ENCODE data around the gene SPINK2. TPM values are rescaled to one million over a fixed set of nuclear protein-coding genes. Genes with fewer than 3 reads are reported as not detected.

SPINK2 gene, protein sequence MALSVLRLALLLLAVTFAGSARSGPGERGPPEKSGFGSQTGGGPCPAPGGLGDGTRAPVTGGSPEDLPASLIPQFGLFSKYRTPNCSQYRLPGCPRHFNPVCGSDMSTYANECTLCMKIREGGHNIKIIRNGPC
- 0.19 TPM for total RNA-seq (2013)
- polyA plus RNA-seq: not detected
- polyA minus RNA-seq: not detected in 2 replicates
- total RNA-seq: 0 to 0.90 (median 0.05) reads per million in 11 experiments

DNA sequence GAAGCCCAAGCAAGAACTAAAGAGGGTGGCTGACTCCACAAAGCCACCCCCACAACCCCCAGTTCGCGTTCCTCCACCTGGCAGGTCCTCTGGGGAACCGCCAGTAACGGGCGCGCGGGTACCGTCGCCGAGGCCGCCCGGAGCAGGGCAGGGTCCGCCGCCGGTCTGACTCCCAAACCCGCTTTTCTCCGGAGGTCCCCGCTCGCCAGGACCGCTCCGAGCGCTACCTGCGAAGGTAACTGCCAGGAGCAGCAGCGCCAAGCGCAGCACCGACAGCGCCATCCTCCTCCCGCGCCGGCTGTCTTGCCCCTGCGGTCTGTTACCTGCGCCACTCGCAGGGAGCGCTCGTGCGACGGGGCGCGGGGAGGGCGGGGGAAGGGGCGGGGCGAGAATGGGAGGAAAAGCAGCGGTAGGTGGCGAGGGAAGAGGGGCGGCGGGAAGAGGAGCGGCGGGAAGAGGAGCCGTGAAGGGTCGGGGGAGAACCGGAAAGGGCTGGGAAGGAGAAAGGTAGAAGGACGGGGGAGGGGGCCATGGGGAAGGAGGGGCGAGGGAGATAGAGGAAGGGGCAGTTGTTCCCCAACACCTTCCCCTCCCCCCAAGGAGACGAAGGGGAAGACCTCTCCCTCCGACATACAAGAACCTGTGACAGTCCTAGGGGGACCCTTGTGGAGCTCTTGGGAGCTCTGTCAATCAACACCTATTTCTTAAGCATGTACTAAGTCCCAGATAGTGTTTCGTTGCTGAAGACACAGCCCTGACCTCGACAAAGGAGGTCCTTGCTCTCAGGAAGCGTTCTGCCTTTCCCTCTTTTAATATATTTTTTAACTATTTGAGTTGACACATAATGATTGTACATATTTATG, at the start of gene SPINK2:
Gene SPINK2 (minus strand): TSS at position 321 of the 863 bp plus-strand sequence. CDS start 39 bp downstream, at position 282.
- Histone ChIP-seq H3K4me2 (replicated peaks; ENCODE audit: extremely low read depth, low read length, poor library complexity, severe bottlenecking) (peak within 1 kb of the TSS; percentile 86), H2AFZ (ENCODE audit: insufficient read depth, low read depth, low read length, poor library complexity, severe bottlenecking) (peak within 1 kb of the TSS; percentile 63), H3K27ac (ENCODE audit: low read depth in 1 of 2, low read length in 2 of 2) (no peak within 1 kb of the TSS), H3K4me3 (replicated peaks in 1 of 3; ENCODE audit: low read depth in 2 of 3, low read length in 3 of 3) (peak within 1 kb of the TSS; percentile 35 to 73 (median 48)), H3K9me3 (replicated peaks in 1 of 2; ENCODE audit: control insufficient read depth in 1 of 2, insufficient read depth in 1 of 2, low read length in 2 of 2) (no peaks in the 10 kb centered on the region), H3K9ac (ENCODE audit: insufficient read depth, low read length, poor library complexity, severe bottlenecking) (peak within 1 kb of the TSS; percentile 8), H3K79me2 (ENCODE audit: insufficient read depth, low read length) (no peaks in the 10 kb centered on the region), H3K27me3 (ENCODE audit: control insufficient read depth in 2 of 2, insufficient read depth in 2 of 2, low read length in 2 of 2) (peaks cover 19 to 22% of the 10 kb centered on the region in 2 donors), H3K4me1 (ENCODE audit: control insufficient read depth in 1 of 2, insufficient read depth in 2 of 2, low read length in 2 of 2) (peaks cover 20 to 22% of the 10 kb centered on the region in 2 donors), H4K20me1 (ENCODE audit: insufficient read depth, low read length) (no peaks in the 10 kb centered on the region), H3K36me3 (replicated peaks in 1 of 2; ENCODE audit: control insufficient read depth in 1 of 2, insufficient read depth in 2 of 2, low read length in 2 of 2) (no peaks in the 10 kb centered on the region)
- Mint-ChIP-seq H3K27ac (no peak within 1 kb of the TSS), H3K4me3 (peak within 1 kb of the TSS; percentile 74 to 84), H3K4me1 (peaks cover 37% of the 10 kb centered on the region), H3K27me3 (ENCODE audit: low read depth in 3 of 3) (peaks cover 20 to 38% (median 26%) of the 10 kb centered on the region in 3 donors), H3K36me3 (peaks cover 0 to 6% of the 10 kb centered on the region in 2 donors), H3K9me3 (peaks cover 0 to 4% (median 0%) of the 10 kb centered on the region in 7 donors)
- under 1% methylated on average over 31 of the region's 58 CpGs for WGBS (ENCODE audit: insufficient coverage)
- intact Hi-C loops (cut with micrococcal nuclease): no loop called here
- peak in 1 of 3 donors; percentile 20 for DNase-seq
- TF ChIP-seq, protein P1, sequence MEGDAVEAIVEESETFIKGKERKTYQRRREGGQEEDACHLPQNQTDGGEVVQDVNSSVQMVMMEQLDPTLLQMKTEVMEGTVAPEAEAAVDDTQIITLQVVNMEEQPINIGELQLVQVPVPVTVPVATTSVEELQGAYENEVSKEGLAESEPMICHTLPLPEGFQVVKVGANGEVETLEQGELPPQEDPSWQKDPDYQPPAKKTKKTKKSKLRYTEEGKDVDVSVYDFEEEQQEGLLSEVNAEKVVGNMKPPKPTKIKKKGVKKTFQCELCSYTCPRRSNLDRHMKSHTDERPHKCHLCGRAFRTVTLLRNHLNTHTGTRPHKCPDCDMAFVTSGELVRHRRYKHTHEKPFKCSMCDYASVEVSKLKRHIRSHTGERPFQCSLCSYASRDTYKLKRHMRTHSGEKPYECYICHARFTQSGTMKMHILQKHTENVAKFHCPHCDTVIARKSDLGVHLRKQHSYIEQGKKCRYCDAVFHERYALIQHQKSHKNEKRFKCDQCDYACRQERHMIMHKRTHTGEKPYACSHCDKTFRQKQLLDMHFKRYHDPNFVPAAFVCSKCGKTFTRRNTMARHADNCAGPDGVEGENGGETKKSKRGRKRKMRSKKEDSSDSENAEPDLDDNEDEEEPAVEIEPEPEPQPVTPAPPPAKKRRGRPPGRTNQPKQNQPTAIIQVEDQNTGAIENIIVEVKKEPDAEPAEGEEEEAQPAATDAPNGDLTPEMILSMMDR (IDR thresholded peaks at IDR 0.05): no peak

DNA sequence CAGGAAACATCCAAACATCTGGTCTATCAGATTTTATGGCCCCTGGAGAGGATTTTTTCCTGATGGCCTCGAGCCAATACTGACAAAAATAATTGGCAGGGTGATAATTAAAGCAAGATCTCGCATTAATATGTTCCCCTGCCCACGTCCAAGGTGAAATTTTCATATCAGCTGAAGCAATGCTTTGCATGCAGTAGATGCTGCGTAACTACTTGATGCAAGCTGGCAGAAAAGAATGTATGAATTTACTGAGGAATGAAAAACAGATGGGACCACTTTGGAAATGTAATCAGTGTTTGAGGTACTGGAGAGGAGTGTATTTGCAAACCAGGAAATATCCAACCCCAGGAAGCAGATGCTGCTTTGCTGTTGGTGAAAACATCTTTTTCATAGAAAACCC, 49.4 kb upstream of the SPINK2 start:
- intact Hi-C loops (cut with micrococcal nuclease): no loop called here
- Mint-ChIP-seq H3K36me3 (no peaks in the 10 kb centered on the region), H3K27ac (no peak overlapping the region), H3K4me1 (peaks cover 14% of the 10 kb centered on the region), H3K9me3 (no peaks in the 10 kb centered on the region), H3K4me3 (no peak overlapping the region), H3K27me3 (ENCODE audit: low read depth in 3 of 3) (peaks cover 0 to 7% (median 2%) of the 10 kb centered on the region in 3 donors)
- TF ChIP-seq, protein P1 (IDR thresholded peaks at IDR 0.05): no peak
- no peaks in the 10 kb centered on the region for H3K27me3 ChIP-seq (ENCODE audit: control insufficient read depth in 2 of 2, insufficient read depth in 2 of 2, low read length in 2 of 2)
- H4K20me1 ChIP-seq (ENCODE audit: insufficient read depth, low read length): no peaks in the 10 kb centered on the region
- no peaks in the 10 kb centered on the region for H3K36me3 ChIP-seq (replicated peaks in 1 of 2; ENCODE audit: control insufficient read depth in 1 of 2, insufficient read depth in 2 of 2, low read length in 2 of 2)
- H3K27ac ChIP-seq (ENCODE audit: low read depth in 1 of 2, low read length in 2 of 2): no peak overlapping the region
- H3K4me3 ChIP-seq (replicated peaks in 1 of 3; ENCODE audit: low read depth in 2 of 3, low read length in 3 of 3): no peak overlapping the region
- WGBS (ENCODE audit: insufficient coverage): 10% methylated on average over 3 of the region's 4 CpGs
- H3K9ac ChIP-seq (ENCODE audit: insufficient read depth, low read length, poor library complexity, severe bottlenecking): no peak overlapping the region
- no peaks in the 10 kb centered on the region for H3K9me3 ChIP-seq (replicated peaks in 1 of 2; ENCODE audit: control insufficient read depth in 1 of 2, insufficient read depth in 1 of 2, low read length in 2 of 2)
- H3K4me2 ChIP-seq (replicated peaks; ENCODE audit: extremely low read depth, low read length, poor library complexity, severe bottlenecking): no peak overlapping the region
- no peaks in the 10 kb centered on the region for H3K79me2 ChIP-seq (ENCODE audit: insufficient read depth, low read length)
- peaks cover 9 to 12% of the 10 kb centered on the region in 2 donors for H3K4me1 ChIP-seq (ENCODE audit: control insufficient read depth in 1 of 2, insufficient read depth in 2 of 2, low read length in 2 of 2)
- peak overlapping the region; percentile 65 for H2AFZ ChIP-seq (ENCODE audit: insufficient read depth, low read depth, low read length, poor library complexity, severe bottlenecking)
- DNase-seq: no peak
